HG03175 (cell line): ENCODE data around the gene C2CD4D.
"Not testable (repeated sequence)": the region's sequence is repeated elsewhere in the genome, so short reads cannot be mapped to it uniquely, and the experiment has no call there.

Experiments used
- ATAC-seq: cut with Tn5 transposase; IDR thresholded peaks from one replicate; pipeline ENCODE4 v1.9.1; 2021; ENCODE audit warnings: mild to moderate bottlenecking, moderate library complexity; ENCODE audit not compliant: unreplicated experiment

Gene C2CD4D

DNA sequence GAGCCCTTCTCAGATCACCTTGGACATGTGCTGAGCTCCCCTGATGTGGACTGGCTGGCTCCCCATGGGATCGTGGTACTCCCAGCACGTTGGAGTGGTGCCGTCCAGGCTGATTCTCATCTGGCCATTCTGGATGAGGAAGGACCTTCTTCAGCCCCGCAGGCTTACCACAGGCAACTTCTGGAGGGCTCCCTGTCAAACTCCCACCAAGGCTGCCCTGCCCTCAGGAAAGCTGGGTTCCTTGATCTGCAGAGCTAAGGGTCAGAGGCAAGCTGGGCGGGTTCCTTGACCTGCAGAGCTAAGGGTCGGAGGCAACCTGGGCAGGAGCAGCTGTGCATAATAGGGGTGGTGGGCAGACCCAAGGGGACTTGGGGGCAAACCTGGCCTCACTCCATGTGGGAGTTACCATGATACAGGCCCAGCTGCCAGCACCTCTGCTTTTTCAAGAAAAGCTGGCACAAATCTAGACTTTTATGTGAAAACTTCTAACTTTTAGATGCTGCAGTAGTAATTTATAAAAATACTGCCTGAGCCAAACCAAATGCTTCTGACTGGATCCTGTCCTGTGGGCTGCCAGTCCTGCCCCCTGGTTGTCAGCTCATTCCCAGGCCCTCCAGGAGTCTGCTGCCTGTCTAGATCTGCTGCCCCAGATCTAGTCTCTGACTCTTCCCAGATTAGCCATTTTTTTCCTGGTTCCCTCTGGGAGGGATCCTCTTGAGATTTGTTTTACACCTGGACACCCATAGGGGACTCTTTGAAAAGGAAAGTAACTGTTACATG lies 19.5 kb upstream of the C2CD4D start:
- ATAC-seq: no peak

DNA sequence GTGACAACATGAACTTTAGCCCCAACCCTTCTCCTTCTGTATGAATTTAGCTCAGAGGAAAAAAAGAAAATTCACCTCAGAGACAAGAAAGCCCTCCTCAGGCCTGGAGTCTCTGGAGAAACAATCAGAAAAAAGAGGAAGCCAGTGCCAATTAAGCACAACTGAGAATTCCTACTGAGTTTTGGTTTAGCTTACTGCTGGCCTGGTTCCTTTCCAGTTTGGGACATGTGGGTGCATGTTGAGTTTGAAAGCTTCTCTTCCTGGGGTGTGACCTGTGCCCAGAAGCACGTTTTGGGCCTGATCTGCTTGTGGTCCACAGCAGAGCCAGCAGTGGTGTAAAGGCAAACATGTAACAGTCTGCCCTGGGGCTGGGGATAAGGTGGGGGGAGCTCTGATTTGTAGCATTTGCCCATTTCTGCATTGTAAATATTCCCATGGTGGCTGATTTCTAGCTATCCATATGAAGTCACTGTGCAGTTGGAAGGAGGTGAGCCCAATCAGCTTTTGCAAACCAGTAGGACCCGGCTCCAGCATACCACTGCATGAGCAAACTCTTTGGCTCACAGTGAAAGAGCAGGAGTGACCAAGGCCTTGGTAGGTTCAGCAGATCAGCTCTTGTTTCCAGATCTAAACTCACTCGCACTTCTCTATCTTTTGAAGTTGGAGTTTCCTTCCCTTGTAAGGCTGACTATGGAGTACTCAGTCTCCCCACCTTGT lies 18.6 kb upstream of the C2CD4D start:
- ATAC-seq: no peak

DNA sequence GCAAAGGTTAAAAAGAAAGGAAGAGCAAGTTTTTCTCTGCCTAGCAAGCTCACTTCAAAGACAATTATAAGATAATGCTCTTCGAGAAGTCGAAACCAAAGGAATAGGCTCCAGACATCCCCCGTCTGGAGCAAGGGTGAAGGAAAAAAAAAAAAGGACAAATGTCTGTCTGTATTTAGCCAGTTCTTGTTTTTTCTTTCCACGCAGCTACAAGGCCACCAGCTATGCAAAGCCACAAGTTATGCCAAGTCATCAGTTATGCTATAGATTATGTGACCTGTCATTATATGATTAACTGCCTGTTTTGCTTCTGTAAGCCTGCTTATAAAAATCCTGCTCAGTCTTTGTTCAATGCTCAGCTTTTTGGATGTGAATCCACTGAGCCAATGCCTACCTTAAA lies 16.3 kb upstream of the C2CD4D start:
- no peak for ATAC-seq

DNA sequence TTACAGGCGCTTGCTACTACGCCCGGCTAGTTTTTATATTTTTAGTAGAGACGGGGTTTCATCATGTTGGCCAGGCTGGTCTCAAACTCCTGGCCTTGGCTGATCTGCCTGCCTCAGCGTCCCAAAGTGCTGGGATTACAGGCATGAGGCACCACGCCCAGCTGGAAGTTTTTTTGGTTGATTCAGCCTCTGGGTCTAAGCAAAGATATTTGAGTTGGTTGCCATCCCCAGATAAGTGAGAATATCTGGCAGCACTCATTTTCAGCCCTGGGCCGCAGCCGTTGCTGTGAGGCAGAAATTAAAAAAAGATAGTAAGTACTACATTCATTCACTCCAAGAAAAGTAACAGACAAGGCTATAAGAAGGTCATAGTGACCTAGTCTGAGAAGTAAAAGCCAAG lies 15.9 kb upstream of the C2CD4D start:
- ATAC-seq: not testable (repeated sequence)

DNA sequence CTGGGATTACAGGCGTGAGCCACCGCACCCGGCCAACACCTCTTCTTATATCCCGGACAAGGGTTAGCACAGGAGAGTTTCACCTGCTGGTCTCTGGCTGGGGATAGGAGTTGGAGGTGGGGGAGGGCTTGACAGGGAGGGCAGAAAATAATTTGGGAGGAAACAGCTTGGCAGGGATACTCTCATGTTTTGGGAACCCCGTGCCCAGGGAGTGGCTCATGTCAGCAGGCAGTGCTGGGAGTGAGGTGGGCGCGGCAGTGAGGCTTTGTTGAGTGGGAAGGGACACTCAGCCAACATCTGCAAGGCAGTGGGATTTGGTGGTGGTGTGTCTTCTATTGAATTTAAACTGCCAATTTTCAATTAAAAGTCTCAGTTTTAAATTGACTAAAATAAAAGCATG lies 15.0 kb upstream of the C2CD4D start:
- no peak for ATAC-seq

DNA sequence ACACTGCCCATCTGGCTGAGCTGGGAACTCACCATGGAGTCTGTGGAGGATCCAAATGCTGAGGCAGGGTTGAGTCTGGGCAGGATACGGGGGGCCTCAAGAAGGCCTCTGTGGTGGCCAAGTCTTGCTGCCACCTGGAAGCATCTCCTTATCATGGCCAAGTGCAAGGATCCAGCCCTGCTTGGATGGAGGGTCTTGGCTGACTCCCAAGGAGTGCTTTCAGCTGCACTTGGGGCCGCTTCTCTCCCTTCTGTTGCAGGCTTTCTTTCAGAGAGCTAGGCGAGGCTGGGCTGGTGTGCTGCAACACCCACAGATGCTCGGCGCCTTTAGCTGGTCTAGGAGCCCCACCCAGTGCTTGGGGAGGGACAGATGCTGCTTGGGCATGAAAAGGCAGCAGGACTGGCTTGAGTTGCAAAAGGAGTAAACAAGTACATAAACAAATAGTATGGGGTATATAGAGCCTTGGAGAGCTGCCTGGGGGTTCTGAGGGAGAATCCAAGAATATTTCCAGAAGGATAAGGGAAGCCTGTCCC lies 13.9 kb upstream of the C2CD4D start, which contains the start of gene THEM5:
Gene THEM5 (minus strand): TSS at position 302 of the 533 bp plus-strand sequence. CDS start 147 bp downstream, at position 155.
- ATAC-seq: no peak

DNA sequence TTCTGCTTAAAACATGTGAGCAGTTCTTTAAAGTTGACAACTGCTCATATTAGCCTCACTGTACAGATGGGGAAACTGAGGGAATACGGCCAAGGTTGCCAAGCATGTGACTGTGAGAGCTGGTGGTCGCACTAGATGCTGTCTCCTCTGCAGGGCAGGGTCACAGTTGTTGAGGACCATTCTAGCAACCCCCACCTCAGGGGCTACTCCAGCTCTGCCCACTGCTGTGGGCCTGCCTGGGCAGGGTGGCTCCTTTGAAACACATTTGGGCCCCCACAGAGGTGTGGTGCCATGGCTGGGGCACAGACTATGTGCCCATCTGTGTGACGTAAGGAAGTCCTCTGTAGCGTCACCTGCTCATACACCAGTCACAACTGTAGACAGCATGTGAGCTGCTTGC lies 13.1 kb upstream of the C2CD4D start:
- no peak for ATAC-seq

DNA sequence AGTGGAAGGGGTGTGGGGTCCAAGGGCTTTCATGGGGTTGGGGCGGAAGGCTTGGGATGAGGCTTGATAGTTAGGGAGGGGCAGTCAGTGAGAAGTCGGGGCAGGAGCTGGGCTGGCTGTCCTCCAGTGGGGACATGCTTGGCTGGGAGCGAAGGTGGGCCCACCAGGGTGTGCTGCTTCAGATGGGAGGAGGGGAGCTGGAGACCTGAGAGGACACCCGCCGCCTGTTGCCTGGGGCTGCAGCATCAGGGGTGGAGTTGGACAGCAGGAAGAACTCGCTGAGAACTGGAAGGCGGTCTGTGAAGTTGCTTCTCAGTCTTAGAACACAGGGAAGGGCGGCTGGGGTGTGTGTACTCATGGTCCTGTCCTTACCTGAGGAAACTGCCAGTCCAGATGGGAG lies 12.3 kb upstream of the C2CD4D start:
- ATAC-seq: no peak

DNA sequence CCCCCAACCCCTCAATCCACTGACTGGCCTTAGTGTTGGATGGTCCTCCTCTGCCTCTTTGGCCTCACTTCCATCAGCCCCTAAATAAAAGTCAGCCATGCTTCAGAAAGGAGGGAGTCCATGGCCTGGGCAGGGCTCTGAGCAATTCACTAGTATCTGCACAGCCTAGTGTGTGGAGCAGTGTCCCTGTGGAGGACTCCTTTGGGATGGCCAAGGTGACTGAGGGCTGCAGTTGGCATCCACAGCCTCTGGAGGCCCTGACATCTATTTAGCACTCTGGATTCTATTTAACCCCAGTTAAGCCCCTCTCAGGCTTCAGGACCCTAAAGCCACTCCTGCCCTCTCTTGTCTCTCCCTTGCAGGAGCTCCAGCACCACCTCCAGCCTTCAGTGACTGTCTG lies 10.3 kb upstream of the C2CD4D start:
- ATAC-seq: no peak

DNA sequence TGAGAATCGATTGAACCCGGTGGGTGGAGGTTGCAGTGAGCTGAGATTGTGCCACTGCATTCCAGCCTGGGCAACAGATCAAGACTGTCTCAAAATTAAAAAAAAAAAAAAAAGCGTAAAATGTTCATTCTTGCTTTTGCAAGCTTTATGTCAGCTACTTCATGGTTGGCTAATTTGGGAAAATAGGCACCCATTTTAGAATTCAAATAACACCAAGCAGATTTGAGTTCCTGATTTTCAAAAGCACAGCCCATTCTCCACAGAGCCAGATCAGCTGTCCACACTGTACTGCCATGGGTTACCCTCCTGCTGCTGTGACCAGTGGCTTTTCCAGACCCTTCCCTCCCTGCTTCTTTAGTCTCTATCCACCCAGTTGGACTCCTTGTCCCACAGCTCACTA lies 9.5 kb upstream of the C2CD4D start:
- ATAC-seq: no peak

DNA sequence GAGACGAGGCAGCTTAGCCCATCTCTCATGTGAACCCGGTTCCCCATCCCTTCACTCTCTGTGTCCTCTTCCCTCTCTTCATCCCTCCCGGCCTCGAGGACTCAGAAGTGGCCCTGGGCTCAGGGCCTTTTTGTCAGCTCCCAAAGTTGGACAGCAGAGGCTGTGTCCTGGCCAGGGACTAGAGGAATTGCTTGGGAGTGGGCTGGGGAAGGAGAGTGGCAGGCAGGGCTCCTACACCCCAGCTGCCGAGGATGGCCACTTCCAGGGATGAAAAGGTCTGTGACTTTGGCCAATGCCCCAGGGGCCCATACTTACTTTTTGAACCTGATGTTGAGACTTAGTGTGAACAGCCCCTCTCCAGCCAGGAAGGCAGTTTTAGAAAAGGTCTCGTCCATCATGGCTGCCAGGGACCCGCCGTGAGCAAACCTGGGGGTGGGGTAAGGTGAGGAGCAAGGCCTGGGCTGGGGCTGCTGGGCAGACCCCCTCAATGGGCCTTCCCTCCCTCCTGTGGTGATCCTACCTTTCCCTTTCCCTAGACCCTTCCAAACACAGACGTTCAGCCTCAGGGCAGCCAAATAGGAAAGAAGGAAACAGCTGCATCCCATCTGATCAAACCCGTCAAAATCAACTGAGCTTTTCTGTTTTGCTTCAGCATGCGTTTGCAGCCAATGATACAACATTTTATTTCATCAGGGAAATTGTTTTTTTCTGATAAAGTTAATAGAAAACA lies 8.4 kb upstream of the C2CD4D start:
- no peak for ATAC-seq

DNA sequence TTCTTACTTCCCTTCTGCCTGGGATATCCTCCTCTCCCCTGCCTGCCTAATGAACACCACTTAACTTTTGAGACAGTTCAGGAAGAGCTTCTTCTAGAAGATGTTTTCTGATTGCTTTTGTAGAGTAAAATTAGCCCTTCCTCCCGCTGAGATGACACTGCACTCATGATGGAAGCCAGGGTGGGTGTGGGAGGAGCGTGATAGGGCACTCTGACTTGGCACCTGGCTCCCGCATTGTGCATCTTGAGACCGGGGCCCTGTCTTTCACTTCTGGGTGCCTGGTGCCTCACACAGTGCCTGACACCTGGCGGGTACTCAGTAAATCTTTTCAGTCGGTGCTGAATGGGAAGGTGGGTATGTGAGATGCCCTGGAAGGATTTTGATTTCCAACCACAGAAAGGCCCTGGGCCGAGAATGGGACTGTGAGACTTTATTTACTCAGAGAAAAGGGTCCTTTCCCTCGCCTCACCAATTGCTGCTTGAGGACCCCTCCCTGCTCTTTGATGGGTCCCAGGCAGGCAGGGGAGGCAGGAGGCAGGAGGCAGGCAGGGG lies 7.1 kb upstream of the C2CD4D start:
- ATAC-seq: no peak

DNA sequence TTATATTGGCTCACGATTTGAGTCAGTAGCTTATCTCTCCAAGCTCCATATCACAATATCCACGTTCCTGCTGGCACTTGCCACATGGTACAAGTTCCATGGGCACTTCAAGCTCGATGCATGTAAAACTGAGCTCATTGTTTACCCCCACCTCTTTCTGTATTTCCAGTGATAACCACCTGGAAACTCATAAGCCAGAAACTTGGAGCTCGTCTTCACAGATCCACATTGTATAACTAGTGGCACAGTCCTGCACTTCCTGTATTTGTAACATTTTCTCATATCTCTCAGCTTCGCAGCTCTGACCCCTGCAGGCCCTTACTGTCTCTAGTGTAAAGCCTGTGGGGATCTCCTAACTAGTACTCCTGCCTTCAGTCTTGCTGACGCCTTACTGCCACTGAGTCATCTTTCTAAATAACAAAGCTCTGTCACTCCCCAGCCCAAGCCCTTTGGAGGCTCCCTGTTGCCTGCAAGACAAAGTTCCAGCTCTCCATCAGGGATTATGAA lies 6.5 kb upstream of the C2CD4D start:
- ATAC-seq: no peak

DNA sequence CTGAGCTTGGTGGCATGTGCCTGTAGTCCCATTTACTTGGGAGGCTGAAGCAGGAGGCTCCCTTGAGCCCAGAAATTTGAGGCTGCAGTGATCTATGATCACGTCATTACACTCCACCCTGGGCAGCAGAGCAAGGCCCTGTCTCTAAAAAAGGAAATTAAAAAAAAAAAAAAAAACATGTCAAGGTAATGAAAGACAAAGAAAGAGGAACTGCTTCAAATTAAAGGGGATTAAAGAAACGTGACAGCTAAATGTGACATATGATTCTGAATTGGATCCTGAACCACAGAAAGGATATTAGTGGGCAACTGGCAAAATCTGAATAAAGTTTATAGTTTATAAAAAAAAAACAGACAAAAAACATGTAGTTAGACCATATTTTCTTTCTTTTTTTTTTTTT lies 3.8 kb upstream of the C2CD4D start:
- ATAC-seq: no peak

DNA sequence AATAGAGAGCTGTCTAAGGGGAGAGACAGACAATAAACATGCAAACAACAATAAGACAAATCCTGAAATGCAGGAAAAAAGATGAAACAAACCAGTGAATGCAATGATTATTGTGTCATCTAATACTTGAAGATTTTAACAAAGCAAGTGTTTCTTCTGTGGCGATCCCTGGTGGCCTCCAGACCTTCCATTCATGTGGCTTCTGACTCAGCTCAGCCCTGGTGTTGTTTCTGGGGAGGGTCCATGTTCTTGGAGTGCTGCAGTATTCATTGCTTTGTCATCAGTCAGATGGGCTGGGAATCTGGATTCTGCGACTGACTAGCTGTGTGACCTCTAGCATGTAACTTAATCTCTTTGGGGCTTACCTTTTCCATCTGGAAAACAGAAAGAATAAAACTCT lies 1.5 kb upstream of the C2CD4D start:
- no peak for ATAC-seq

DNA sequence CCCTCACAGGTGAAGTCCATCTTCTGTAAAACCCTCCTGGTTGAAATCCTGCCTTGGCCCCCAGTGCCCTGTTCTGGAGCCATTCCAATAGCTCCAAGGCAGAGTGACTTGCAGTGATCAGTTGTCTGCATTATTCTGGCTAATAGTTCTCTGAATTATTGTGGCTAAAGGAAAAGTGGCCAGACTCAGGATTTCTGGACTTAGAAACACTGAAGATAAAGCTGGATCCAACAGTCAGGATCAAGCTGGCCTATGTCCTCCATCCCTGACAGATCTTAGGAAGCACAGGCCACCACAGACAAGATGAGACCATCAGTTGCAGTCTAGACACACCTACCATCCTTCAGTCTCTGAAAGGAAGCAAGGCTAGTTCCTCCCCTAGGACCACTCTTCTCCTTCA lies 801 bp upstream of the C2CD4D start:
- no peak for ATAC-seq

DNA sequence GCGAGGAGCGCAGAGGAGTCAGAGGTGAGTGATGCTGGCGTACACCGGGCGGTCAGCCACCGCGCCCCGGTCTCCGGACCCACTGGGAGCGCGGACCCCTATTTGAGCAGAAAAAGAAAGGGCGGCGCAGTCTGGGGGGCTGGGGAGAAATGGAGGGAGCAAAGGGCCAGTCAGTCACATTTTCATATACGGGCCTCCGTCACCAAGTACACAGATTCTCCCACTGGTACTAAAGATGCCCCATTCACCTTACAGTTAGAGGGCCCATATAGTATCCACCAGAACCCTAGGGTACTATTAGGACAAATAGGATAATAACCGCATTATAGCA lies 573 bp downstream of the C2CD4D start:
- no peak for ATAC-seq

DNA sequence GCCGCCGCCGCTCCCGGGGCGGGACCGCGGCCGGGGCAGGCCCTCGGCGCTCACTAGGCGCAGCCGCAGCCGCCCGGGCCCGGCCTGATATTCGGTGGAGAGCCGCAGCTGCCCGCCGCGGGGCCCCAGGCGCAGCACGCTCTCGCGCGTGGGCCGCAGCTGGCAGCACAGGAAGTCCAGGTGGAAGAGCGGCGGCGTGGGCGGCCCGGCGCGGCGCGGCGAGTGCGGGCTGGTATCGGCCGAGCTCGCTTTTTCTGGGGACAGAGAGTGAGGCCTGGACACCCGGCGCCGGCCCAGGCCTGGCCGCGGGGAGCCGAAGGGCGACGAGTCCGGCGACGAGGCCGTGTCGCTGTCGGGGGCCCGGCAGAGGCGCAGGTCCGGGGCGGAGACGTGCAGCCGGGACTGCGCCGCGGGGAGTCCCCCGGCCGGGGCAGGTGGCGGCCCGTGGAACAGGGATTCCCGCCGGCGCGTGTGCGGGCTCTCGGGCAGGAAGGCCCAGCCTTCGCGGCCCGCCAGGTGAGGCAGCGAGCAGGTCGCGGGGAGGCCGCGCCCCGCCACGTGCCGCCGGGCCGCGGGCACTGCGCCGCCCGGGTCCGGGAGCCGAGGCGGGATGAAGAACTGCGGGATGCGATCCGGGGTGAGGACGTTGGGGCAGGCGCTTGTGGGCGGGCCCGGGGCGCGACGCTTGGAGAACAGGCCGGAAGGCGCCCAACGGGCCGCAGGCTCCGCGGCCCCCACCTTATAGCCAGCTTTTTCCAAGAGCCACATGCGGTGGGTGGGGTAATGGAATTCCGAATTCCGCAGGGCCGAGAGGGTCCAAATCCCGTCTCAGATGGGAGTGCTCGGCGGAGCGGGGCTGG lies 1.2 kb downstream of the C2CD4D start:
- no peak for ATAC-seq

DNA sequence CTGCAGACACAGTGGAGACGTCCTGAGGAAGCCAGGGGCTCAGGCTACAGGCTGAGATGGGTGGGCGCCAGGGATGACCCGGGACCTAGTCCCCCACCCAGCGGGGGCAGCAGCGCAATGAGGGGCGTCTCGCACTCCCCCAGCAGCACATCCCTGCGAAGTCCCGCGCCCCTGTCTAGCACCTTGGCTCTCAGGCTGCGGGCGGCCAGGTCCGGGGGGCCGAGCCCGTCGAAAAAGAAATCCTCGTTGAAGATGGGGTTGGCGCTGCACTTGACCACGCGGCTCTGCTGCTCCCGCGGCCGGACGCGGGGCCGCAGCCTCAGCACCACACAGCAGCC lies 1.8 kb downstream of the C2CD4D start:
- no peak for ATAC-seq

DNA sequence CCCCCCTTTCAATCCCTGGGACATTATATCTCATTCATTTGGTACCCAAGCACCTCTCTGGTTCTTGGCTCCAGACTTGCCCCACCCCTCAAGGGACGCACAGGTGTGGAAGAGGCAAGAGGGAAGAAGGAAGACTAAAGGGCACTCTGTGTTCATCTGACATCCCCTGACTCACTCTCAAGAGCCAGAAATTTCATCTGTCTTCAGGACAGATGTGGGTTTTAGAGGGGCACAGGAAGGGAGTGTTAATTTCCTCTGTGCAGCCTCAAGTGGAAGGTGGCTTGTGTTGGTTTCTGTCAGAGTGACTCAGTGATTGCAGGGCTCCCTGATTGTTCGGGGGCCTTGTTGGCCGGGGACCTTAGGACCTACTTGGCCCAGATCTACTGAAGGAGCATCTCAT lies 2.4 kb downstream of the C2CD4D start:
- no peak for ATAC-seq
